GM23338 (cell line): ENCODE data around the gene CTTN. TPM values are rescaled to one million over a fixed set of nuclear protein-coding genes. Genes with fewer than 3 reads are reported as not detected.
A peak's percentile ranks its signal among the peaks of the same experiment; 100 is the strongest.

ENCODE experiments used
- ATAC-seq: fragments of 200-7000 bp; cut with Tn5 transposase; 3 replicates; pipeline ENCODE4 v1.9.1; 2020
- DNase-seq: peaks from one replicate; pipeline ENCODE4 v3.0.0-alpha.2; 2015; ENCODE audit warnings: low spot score
- H2AFZ ChIP-seq: fragments of 200-600 bp; sonication (generic); 2 replicates; pipeline ENCODE4 v1.8.0; 2016; ENCODE audit warnings: antibody characterized with exemption, mild to moderate bottlenecking, moderate library complexity
- H3F3A ChIP-seq: fragments of 200-600 bp; sonication (generic); replicated peaks from 2 replicates; pipeline ENCODE4 v1.8.0; 2017; ENCODE audit warnings: antibody characterized with exemption, mixed run types, low read depth
- H3K27ac ChIP-seq: fragments of 200-600 bp; sonication (generic); 2 replicates; pipeline ENCODE4 v1.6.1; 2016; ENCODE audit warnings: low read depth
- H3K27me3 ChIP-seq: fragments of 200-600 bp; sonication (generic); 2 replicates; pipeline ENCODE4 v1.8.0; 2016; ENCODE audit warnings: mild to moderate bottlenecking, mixed run types, moderate library complexity; ENCODE audit not compliant: insufficient read depth
- H3K36me3 ChIP-seq: fragments of 200-600 bp; sonication (generic); 2 replicates; pipeline ENCODE4 v1.8.0; 2016; ENCODE audit warnings: mild to moderate bottlenecking; ENCODE audit not compliant: insufficient read depth
- H3K4me1 ChIP-seq: fragments of 200-600 bp; sonication (generic); 2 replicates; pipeline ENCODE4 v1.8.0; 2016; ENCODE audit warnings: mild to moderate bottlenecking, moderate library complexity; ENCODE audit not compliant: insufficient read depth
- H3K4me2 ChIP-seq: fragments of 200-600 bp; sonication (generic); 2 replicates; pipeline ENCODE4 v1.7.1; 2017; ENCODE audit warnings: mixed run types
- H3K4me3 ChIP-seq: fragments of 200-600 bp; sonication (generic); 2 replicates; pipeline ENCODE4 v1.6.1; 2016; ENCODE audit warnings: mixed run types
- H3K79me2 ChIP-seq: fragments of 200-600 bp; sonication (generic); replicated peaks from 2 replicates; pipeline ENCODE4 v1.8.0; 2017; ENCODE audit warnings: mild to moderate bottlenecking; ENCODE audit not compliant: insufficient read depth
- H3K9me2 ChIP-seq: fragments of 200-600 bp; sonication (generic); 2 replicates; pipeline ENCODE4 v1.8.0; 2017; ENCODE audit not compliant: insufficient read depth
- H4K20me1 ChIP-seq: fragments of 200-600 bp; sonication (generic); replicated peaks from 2 replicates; pipeline ENCODE4 v1.8.0; 2017; ENCODE audit warnings: mild to moderate bottlenecking; ENCODE audit not compliant: insufficient read depth
- H3K27ac Mint-ChIP-seq: 2 replicates; pipeline ENCODE4 v1.8.0; 2020; ENCODE audit warnings: inconsistent platforms, mild to moderate bottlenecking, moderate library complexity, mixed read lengths
- H3K27me3 Mint-ChIP-seq: 3 replicates; pipeline ENCODE4 v1.8.0; 2022; ENCODE audit warnings: low read depth, mild to moderate bottlenecking, moderate library complexity, mixed read lengths, inconsistent platforms; ENCODE audit not compliant: insufficient read depth, poor library complexity
- H3K36me3 Mint-ChIP-seq: 3 replicates; pipeline ENCODE4 v1.8.0; 2021; ENCODE audit warnings: low read depth, mild to moderate bottlenecking, inconsistent platforms, moderate library complexity, mixed read lengths
- H3K4me1 Mint-ChIP-seq: 3 replicates; pipeline ENCODE4 v1.8.0; 2020; ENCODE audit warnings: mild to moderate bottlenecking, inconsistent platforms, mixed read lengths
- H3K4me3 Mint-ChIP-seq: 3 replicates; pipeline ENCODE4 v1.8.0; 2021; ENCODE audit warnings: moderate library complexity, mild to moderate bottlenecking, inconsistent platforms, mixed read lengths
- H3K9me3 Mint-ChIP-seq: 3 replicates; pipeline ENCODE4 v1.8.0; 2020; ENCODE audit warnings: moderate library complexity, mild to moderate bottlenecking, inconsistent platforms, mixed read lengths
- CREB1 ChIP-seq: fragments of 250-450 bp; sonication (Bioruptor Pico); IDR thresholded peaks from 2 replicates; pipeline ENCODE4 v1.5.0; 2020; ENCODE audit warnings: low read depth, mild to moderate bottlenecking, moderate library complexity
- CTCF ChIP-seq, 2 experiments: fragments of 200-600 bp in 1 of 2; sonication (generic) in 1 of 2; conservative IDR thresholded peaks; 2 replicates each; pipeline versions ENCODE4 v1.5.1 to v1.6.1; 2016 to 2017; ENCODE audit warnings: antibody characterized with exemption in 2 of 2, low read depth in 2 of 2, mild to moderate bottlenecking in 2 of 2, moderate library complexity in 1 of 2
- EZH2 ChIP-seq: fragments of 200-600 bp; sonication (generic); IDR thresholded peaks from one replicate; pipeline ENCODE4 v1.8.0; 2017; ENCODE audit warnings: antibody characterized with exemption, mild to moderate bottlenecking, low read depth; ENCODE audit not compliant: unreplicated experiment
- JUNB ChIP-seq: IDR thresholded peaks from one replicate; pipeline ENCODE4 v1.6.1; 2016; ENCODE audit warnings: antibody characterized with exemption; ENCODE audit not compliant: unreplicated experiment
- STAT1 ChIP-seq: IDR thresholded peaks from one replicate; pipeline ENCODE4 v1.6.1; 2016; ENCODE audit warnings: antibody characterized with exemption; ENCODE audit not compliant: unreplicated experiment
- ZNF331 ChIP-seq: fragments of 250-450 bp; sonication (Bioruptor Pico); IDR thresholded peaks from 2 replicates; pipeline ENCODE4 v1.5.0; 2020; ENCODE audit warnings: low read depth, mild to moderate bottlenecking, moderate library complexity
- polyA plus RNA-seq: library from polyadenylated mRNA; unstranded; fragments of >200 nt; fragmentation: Nextera tagmentation; extraction: Ambion mirVana; gene quantifications from 2 replicates; pipeline ENCODE4 v1.2.1, GENCODE V29; 2016
- total RNA-seq: library from RNA; depleted of rRNA; stranded (reverse); fragments of >200 nt; shearing (Covaris generic); gene quantifications from 2 replicates; pipeline ENCODE4 v1.2.3, GENCODE V29; 2014
- TF ChIP-seq, protein P1 (sequence below): IDR thresholded peaks from one replicate; pipeline ENCODE4 v1.6.1; 2018; ENCODE audit warnings: antibody characterized with exemption; ENCODE audit not compliant: unreplicated experiment

The CTTN gene
- total and polyA plus RNA-seq, 2 experiments from 2014 or later, result 163 to 343 TPM

GRCh38 chr11:70470127-70470526, 71.8 kb downstream of the CTTN start (continued):
- TF ChIP-seq, protein P1, sequence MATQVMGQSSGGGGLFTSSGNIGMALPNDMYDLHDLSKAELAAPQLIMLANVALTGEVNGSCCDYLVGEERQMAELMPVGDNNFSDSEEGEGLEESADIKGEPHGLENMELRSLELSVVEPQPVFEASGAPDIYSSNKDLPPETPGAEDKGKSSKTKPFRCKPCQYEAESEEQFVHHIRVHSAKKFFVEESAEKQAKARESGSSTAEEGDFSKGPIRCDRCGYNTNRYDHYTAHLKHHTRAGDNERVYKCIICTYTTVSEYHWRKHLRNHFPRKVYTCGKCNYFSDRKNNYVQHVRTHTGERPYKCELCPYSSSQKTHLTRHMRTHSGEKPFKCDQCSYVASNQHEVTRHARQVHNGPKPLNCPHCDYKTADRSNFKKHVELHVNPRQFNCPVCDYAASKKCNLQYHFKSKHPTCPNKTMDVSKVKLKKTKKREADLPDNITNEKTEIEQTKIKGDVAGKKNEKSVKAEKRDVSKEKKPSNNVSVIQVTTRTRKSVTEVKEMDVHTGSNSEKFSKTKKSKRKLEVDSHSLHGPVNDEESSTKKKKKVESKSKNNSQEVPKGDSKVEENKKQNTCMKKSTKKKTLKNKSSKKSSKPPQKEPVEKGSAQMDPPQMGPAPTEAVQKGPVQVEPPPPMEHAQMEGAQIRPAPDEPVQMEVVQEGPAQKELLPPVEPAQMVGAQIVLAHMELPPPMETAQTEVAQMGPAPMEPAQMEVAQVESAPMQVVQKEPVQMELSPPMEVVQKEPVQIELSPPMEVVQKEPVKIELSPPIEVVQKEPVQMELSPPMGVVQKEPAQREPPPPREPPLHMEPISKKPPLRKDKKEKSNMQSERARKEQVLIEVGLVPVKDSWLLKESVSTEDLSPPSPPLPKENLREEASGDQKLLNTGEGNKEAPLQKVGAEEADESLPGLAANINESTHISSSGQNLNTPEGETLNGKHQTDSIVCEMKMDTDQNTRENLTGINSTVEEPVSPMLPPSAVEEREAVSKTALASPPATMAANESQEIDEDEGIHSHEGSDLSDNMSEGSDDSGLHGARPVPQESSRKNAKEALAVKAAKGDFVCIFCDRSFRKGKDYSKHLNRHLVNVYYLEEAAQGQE, result no peak
- TF ChIP-seq STAT1 (no peak), CTCF (conservative IDR thresholded peaks at IDR 0.05; ENCODE audit: low read depth in 2 of 2) (no peak), CREB1 (CRISPR knock-in tag) (no peak), EZH2 (no peak), JUNB (no peak)

DNA sequence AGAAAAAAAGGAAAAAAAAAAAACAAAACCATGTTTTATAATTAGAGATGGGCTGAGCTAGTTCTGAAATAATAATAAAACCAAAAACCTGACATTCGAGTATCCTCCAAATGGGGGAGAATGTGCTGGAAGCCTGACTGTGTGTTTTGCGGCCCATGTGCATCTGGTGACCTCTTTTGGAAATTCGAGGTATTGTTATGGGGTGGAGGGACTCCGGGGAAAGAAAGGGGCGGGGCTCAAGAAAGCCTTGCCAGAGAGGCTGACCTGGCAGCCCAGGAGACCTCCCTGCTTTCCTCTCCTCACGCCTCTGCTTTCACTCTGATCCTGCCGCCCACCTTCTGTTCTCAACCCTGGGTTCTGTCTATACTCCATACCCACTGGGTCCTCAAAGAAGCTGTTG, 72.9 kb downstream of the CTTN start:
- no peaks in the 10 kb centered on the region for H3K36me3 ChIP-seq
- H3K9me2 ChIP-seq, result no peaks in the 10 kb centered on the region
- Mint-ChIP-seq H3K4me3 (no peak overlapping the region), H3K9me3 (no peaks in the 10 kb centered on the region; the same call in 1 of the 3 replicates), H3K4me1 (peaks cover 28% of the 10 kb centered on the region), H3K27ac (no peak overlapping the region), H3K36me3 (peaks cover 15% of the 10 kb centered on the region), H3K27me3 (peaks cover 10% of the 10 kb centered on the region)
- H3K4me3 ChIP-seq, result no peak overlapping the region
- ATAC-seq, result peak; percentile 83
- H3F3A ChIP-seq, result no peaks in the 10 kb centered on the region
- H3K4me2 ChIP-seq, result no peak overlapping the region
- TF ChIP-seq CTCF (conservative IDR thresholded peaks at IDR 0.05; ENCODE audit: low read depth in 2 of 2) (peak; percentile 64 to 72), STAT1 (no peak), ZNF331 (CRISPR knock-in tag) (no peak)
- no peaks in the 10 kb centered on the region for H3K4me1 ChIP-seq
- H3K27me3 ChIP-seq, result no peaks in the 10 kb centered on the region
- no peak overlapping the region for H2AFZ ChIP-seq
- no peak overlapping the region for H3K27ac ChIP-seq
- no peaks in the 10 kb centered on the region for H3K79me2 ChIP-seq
- peak; percentile 93 for DNase-seq
- no peaks in the 10 kb centered on the region for H4K20me1 ChIP-seq
